Gastrocnemius medialis (tissue), 4 donors: ENCODE measurements around the gene CAMTA1. TPM values are rescaled to one million over a fixed set of nuclear protein-coding genes. Genes with fewer than 3 reads are reported as not detected.

Source experiments
- ATAC-seq, 2 donors: fragments of 150-250 bp; one replicate each; pipeline ENCODE4 v1.9.1; 2016
- DNase-seq, 2 donors: peaks; one replicate each; pipeline ENCODE4 v3.0.0-alpha.2; 2019
- H3K27ac ChIP-seq, 4 donors: fragments of 200-600 bp; sonication (generic); 1 replicate in 1 of 4; 2 replicates in 3 of 4; pipeline ENCODE4 v1.5.1; 2016 to 2018; ENCODE audit warnings: mild to moderate bottlenecking in 2 of 4, moderate library complexity in 1 of 4
- H3K27me3 ChIP-seq, 3 donors: fragments of 200-600 bp; sonication (generic) in 2 of 3; 1 replicate in 1 of 3; 2 replicates in 2 of 3; pipeline versions ENCODE4 v1.5.1 to v1.6.0; 2016 to 2019; ENCODE audit warnings: mild to moderate bottlenecking in 1 of 3, moderate library complexity in 1 of 3
- H3K36me3 ChIP-seq, 2 donors: fragments of 200-600 bp; sonication (generic) in 1 of 2; one replicate each; pipeline ENCODE4 v1.5.1; 2017 to 2018
- H3K4me1 ChIP-seq, 2 donors: fragments of 200-600 bp; sonication (generic) in 1 of 2; one replicate each; pipeline ENCODE4 v1.5.1; 2016 to 2017; ENCODE audit warnings: mild to moderate bottlenecking in 2 of 2
- H3K4me3 ChIP-seq, 4 donors: fragments of 200-600 bp; sonication (generic) in 3 of 4; 1 replicate in 1 of 4; 2 replicates in 3 of 4; pipeline ENCODE4 v1.5.1; 2016 to 2019; ENCODE audit warnings: mild to moderate bottlenecking in 2 of 4
- H3K9me3 ChIP-seq, 3 donors: fragments of 200-600 bp; sonication (generic) in 2 of 3; 1 replicate in 1 of 3; 2 replicates in 2 of 3; pipeline ENCODE4 v1.5.1; 2016 to 2019
- CTCF ChIP-seq, 5 experiments: fragments of 450-650 bp in 3 of 5; fragments of 200-600 bp in 2 of 5; sonication (generic) in 2 of 5; IDR thresholded peaks in 4 of 5; conservative IDR thresholded peaks in 1 of 5; 1 replicate in 4 of 5; 2 replicates in 1 of 5; pipeline ENCODE4 v1.5.1; 2016 to 2019; ENCODE audit warnings: antibody characterized with exemption in 5 of 5, mild to moderate bottlenecking in 3 of 5, moderate library complexity in 3 of 5
- POLR2A ChIP-seq, 2 donors: fragments of 450-650 bp; IDR thresholded peaks; one replicate each; pipeline ENCODE4 v1.6.1; 2017; ENCODE audit warnings: antibody characterized with exemption in 2 of 2, mild to moderate bottlenecking in 2 of 2, moderate library complexity in 2 of 2
- in situ Hi-C, 4 donors: fragments of 200-750 bp; cut with MboI; loops; one replicate each; pipeline versions ENCODE4 v1.15.0 to v1.8.0; 2017; ENCODE audit warnings: low sequenced_read_pairs in 4 of 4
- intact Hi-C: fragments of 100-400 bp; cut with DNase I; formaldehyde crosslinking; loops from one replicate; pipeline ENCODE4 v1.15.1; 2023; ENCODE audit warnings: low total_unique reads
- total RNA-seq, 4 donors: library from RNA; depleted of rRNA; stranded (reverse); fragments of >200 nt; gene quantifications; one replicate each; pipeline versions ENCODE4 v1.1.0 to v1.2.3, GENCODE V29; 2016

Gene CAMTA1
- total RNA-seq, 4 donors from 2014 or later = 60.5 to 113 (median 70.4) TPM

- DNase-seq (no peak), ATAC-seq (no peak)
- Histone ChIP-seq H3K9me3 (no peaks in the 10 kb centered on the region), H3K4me1 (no peaks in the 10 kb centered on the region), H3K4me3 (no peak overlapping the region), H3K36me3 (no peaks in the 10 kb centered on the region), H3K27ac (no peak overlapping the region), H3K27me3 (no peaks in the 10 kb centered on the region)
- intact Hi-C loops = no loop called here
- no peak for TF ChIP-seq CTCF (IDR thresholded peaks at IDR 0.05 in 4 of 5, conservative IDR thresholded peaks at IDR 0.05 in 1 of 5)
- TF ChIP-seq POLR2A (IDR thresholded peaks at IDR 0.05) = no peak
- in situ Hi-C loops = no loop called here
These were observed 588.0 kb downstream of the CAMTA1 start for GRCh38 chr1:7373251-7373650.

GRCh38 chr1:7373876-7374562 is 588.8 kb downstream of the CAMTA1 start:
- H3K36me3 ChIP-seq = no peaks in the 10 kb centered on the region
- H3K4me1 ChIP-seq = peaks cover 0 to 1% of the 10 kb centered on the region in 2 donors
- H3K9me3 ChIP-seq = no peaks in the 10 kb centered on the region
- no peak for TF ChIP-seq CTCF (IDR thresholded peaks at IDR 0.05 in 4 of 5, conservative IDR thresholded peaks at IDR 0.05 in 1 of 5)
- no peak overlapping the region for H3K4me3 ChIP-seq
- H3K27ac ChIP-seq = no peak overlapping the region
- intact Hi-C loops = no loop called here
- ATAC-seq (no peak), DNase-seq (no peak)
- H3K27me3 ChIP-seq = no peaks in the 10 kb centered on the region
- in situ Hi-C loops = no loop called here

- Histone ChIP-seq H3K36me3 (no peaks in the 10 kb centered on the region), H3K27ac (no peak overlapping the region), H3K27me3 (no peaks in the 10 kb centered on the region), H3K4me3 (no peak overlapping the region), H3K4me1 (peaks cover 0 to 7% of the 10 kb centered on the region in 2 donors), H3K9me3 (no peaks in the 10 kb centered on the region)
- intact Hi-C loops (no loop called here), in situ Hi-C loops (no loop called here)
- no peak for TF ChIP-seq CTCF (IDR thresholded peaks at IDR 0.05 in 4 of 5, conservative IDR thresholded peaks at IDR 0.05 in 1 of 5)
- no peak for TF ChIP-seq POLR2A (IDR thresholded peaks at IDR 0.05)
- DNase-seq (no peak), ATAC-seq (no peak)
These were observed 589.4 kb downstream of the CAMTA1 start for GRCh38 chr1:7374563-7375160.

DNA sequence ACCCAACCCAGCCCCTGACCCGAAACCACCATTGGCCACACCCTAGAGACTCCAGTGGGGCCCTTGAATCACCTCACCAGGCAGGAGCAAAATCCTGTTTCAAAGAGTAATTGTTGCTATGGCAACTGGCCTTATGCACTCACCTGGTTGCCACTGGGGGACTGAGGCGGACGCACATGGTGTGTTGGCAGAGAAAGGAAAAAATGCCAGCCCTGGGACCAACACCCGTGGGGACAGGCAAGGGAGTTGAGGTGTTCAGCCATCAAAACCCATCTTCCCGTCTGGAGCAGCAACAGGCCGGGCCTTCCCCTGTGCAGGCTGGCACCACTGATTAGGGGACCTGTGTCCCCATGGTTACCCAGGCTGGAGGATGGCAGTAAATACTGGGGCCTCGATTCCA is 590.1 kb downstream of the CAMTA1 start:
- H3K27me3 ChIP-seq = no peaks in the 10 kb centered on the region
- ATAC-seq (no peak), DNase-seq (no peak)
- no peak overlapping the region for H3K4me3 ChIP-seq
- TF ChIP-seq CTCF (IDR thresholded peaks at IDR 0.05 in 4 of 5, conservative IDR thresholded peaks at IDR 0.05 in 1 of 5) = no peak
- no peak for TF ChIP-seq POLR2A (IDR thresholded peaks at IDR 0.05)
- intact Hi-C loops = no loop called here
- no peaks in the 10 kb centered on the region for H3K9me3 ChIP-seq
- in situ Hi-C loops = no loop called here
- no peak overlapping the region for H3K27ac ChIP-seq
- peaks cover 0 to 12% of the 10 kb centered on the region in 2 donors for H3K4me1 ChIP-seq
- H3K36me3 ChIP-seq = no peaks in the 10 kb centered on the region
